AG08395 (cell line): Measurements from ENCODE around the gene SLC24A3.
"Not testable (repeated sequence)": the region's sequence is repeated elsewhere in the genome, so short reads cannot be mapped to it uniquely, and the experiment has no call there.

ENCODE experiments used
- DNase-seq: peaks from one replicate; pipeline ENCODE4 v3.0.0; 2012; ENCODE audit warnings: mixed read lengths, low spot score

Gene SLC24A3

GRCh38 chr20:19746396-19746795 lies 534.0 kb downstream of the SLC24A3 start:
- DNase-seq = no peak

- no peak for DNase-seq
Observed at GRCh38 chr20:19747903-19748302, 535.5 kb downstream of the SLC24A3 start.

GRCh38 chr20:19748681-19749080 lies 536.2 kb downstream of the SLC24A3 start:
- DNase-seq = no peak

- DNase-seq = no peak
Observed at GRCh38 chr20:19749618-19750071, 537.2 kb downstream of the SLC24A3 start.

GRCh38 chr20:19750101-19750606 lies 537.7 kb downstream of the SLC24A3 start:
- DNase-seq = no peak

GRCh38 chr20:19750907-19751636 lies 538.6 kb downstream of the SLC24A3 start:
- DNase-seq = no peak

DNA sequence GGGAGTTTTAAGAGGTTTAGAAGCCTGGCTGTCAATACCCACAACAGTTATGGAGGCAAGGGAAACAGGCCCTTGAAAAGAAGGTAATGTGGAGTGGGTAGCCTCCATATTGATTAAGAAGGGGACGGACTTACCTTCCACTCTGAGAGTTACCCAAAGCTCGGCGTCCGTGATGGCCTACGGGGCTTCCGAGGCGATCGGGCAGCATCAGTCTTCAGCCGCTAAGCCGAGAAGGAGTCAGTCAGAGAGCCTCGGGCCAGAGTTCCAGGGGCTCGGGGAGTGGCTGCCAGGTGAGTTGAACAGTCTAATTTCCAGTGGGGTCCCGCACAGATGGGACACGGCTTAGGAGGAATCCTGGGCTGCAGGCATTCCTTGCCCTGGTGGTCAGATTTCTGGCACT lies 541.8 kb downstream of the SLC24A3 start:
- DNase-seq = not testable (repeated sequence)

DNA sequence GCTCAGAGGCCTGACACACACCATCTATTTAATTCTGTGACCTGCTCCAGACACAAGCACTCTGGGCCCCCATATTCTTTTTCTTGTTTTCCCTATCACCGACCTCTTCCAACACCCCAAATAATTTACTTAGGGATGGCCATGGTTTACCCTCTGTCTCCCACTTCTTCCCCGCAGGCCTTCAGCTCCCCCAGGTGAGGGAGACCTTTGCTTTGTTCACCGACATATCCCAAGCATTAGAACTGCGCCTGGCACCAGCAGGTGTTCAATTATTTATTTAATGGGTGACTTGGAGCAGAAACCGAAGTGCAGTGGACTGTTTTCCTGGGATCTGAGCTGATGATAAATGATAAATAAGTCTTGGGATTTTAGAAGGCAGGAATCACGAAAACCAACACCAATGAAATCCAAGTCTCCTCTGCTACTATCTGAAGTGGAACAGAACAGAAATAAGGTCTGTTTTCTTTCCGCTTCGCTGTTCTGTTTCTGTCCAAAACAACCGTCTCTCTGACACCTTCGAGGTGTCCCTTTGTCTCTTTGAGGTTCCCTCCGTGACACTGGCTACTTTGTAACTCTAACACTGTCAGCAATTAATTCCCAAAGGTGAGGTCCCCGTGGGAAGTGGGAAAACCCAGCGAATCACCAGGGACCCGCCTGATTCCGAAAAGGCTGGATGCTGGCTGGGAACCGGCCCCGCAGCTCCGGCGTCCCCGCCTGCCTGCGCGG lies 544.5 kb downstream of the SLC24A3 start:
- no peak for DNase-seq

GRCh38 chr20:19757487-19758132 lies 545.2 kb downstream of the SLC24A3 start:
- peak; percentile 96 for DNase-seq

DNA sequence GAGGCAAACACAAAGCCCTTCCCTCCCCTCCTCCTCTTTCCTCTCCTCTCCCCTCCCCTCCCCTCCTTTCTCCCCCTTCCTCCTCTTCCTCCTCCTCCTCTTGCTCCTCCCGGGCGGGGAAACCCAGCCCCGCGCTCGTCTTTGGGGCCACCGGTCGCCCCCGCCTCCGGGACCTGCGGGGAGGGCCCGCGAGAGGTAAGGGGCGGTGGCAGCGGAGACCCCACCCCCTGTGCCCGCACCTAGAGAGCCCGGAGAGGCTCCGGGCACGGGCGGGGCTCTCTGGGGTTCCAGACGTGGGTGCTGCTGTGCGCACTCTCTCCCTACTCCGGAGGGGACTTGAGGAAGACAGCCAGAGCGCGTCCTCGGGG lies 545.7 kb downstream of the SLC24A3 start, which contains the start of gene RIN2:
Gene RIN2 (plus strand): TSS at position 126 of the 368 bp plus-strand sequence. CDS start 131,344 bp downstream, outside the sequence.
- DNase-seq = peak; percentile 57

DNA sequence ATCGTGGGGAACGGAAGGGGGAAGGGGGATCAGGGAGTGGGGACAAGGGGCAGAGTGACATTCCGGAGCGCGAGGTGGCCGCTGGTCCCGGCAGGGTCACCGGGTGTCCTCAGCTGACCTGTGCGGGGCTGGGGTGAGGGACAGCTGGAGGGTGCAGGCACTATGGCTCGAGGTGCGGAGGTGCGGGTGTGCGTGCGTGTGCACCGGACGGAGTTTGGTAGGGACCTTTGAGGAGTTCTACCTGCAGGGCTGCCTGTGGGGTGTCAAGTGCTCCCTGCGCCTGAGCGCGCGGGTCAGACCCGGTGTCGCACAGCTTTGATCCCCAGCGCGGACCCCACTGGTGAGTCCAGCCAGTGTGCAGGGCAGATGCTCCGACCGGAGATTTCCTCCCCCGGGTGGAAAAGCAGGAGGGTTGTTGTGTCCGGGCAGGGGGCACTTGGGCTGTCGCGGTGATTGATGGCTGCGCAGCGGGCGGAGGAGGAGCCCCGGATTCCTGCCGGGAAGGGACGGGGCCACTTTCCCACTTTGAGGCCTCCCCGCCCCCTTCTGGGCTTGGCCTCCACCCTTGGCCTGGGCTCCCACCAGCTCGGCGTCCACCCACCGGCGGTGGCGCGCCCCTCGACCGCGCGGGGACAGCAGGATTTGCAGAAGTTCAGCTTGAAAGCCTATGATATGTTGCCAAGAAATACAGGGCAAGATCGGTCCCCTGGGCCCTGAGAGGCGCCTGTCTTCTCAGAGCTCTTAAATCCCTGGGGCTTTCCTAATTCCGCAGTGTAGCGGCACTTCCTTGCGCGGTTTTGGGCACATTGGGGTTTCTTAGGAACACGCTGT lies 546.3 kb downstream of the SLC24A3 start:
- DNase-seq = peak; percentile 45

GRCh38 chr20:19760371-19760721 lies 547.9 kb downstream of the SLC24A3 start:
- no peak for DNase-seq

- DNase-seq = no peak
Observed at GRCh38 chr20:19761326-19761725, 548.9 kb downstream of the SLC24A3 start.

DNA sequence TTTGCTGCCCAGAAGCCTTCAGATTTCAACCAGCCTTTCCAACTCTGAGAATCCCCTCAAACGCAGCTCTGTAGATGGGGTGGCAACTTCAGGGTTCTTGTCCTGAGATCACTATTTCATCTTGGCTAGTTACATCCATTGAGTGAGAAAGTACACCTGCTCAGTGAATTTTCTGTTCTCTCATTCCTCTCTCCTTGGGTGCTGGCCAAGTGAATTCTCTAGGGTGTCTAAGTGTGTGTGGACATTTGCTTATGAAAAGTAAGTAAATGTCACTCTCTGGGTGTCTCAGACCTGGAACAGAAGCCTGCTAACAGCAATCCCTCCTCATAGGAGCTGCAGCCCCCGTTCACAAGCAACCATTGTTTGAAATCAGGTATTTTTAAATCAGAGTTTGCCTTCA lies 549.4 kb downstream of the SLC24A3 start:
- DNase-seq = no peak

DNA sequence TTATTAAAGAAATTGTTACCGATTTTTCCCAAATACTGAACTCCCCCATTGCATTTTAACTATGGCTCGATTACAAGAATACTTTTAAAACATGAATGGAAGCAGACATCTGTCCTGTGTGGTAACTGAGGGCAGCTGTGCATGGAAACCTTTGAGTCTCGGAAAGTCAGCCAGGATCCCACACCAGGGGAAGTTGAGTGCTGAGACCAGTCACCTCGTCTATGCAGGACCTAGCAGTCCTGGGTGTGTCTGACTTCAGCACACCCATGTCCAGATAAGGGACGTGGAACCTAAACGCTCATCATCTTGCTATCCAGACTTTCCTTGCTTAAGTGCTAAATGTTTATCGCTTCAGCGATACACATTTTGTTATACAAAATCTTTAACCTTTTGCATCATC lies 551.8 kb downstream of the SLC24A3 start:
- no peak for DNase-seq

GRCh38 chr20:19765266-19765665 lies 552.8 kb downstream of the SLC24A3 start:
- DNase-seq = no peak

DNA sequence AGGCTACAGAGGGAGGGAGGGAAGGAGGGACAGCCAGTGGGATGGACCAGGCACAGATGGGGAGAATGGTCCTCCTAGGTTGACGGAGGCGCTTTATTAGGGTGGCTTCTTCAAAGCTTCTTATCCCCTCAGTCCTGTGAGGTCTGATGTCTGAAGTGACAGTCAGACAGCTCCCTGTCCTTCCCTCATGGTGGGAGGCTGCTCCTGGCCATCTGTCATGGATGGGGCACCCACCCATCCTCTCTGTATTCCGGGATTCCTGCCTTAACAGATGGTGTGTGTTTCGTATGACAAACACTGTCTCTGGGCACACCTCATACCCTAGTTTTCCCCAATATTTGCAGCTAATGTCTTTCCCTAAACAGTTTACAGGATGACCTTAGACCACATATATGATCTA lies 553.5 kb downstream of the SLC24A3 start:
- DNase-seq = no peak

DNA sequence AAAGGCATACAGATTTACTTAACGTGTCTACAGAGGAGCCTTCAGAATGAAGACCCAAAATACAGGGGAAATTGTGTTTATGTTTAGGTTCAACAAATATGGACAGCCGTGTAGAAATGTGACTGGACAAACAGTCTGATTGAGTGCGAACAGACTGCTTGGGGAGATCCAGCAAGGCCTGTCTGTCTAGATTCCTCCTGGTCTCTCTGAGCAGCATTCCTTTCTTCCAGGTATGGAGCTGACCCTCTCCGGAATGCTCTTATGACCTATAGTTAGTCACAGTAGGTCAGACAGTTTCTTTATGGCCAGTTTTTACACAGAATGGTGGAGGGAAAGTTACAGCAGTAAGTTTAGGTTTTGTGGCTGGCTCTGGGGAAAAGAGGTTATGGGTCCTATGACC lies 554.6 kb downstream of the SLC24A3 start:
- no peak for DNase-seq

DNA sequence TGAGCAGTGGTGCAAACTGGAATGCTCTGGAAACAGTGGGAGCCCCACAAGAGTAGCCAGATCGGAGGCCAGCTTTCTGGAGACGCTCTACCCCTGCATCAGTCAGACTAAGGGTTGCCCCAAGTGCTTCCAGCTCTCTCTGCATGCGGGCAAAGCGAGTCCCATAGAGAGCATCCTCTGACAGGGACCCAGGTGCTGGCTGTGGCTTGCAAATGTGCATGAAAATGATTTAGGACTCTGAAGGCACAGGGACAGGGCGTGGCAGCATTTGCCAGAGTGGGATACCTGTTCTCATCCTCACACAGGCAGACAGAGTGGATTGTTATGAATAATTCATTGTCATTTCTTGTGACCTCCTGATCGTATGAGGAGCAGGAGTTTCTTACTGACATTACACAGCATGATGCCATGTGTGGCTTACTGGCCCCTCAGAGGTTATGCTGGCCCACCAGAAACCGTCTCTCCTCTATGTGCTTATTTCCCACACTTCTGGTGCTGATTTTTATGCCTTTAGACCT lies 555.9 kb downstream of the SLC24A3 start:
- DNase-seq = no peak

- no peak for DNase-seq
Observed at GRCh38 chr20:19769507-19769906, 557.1 kb downstream of the SLC24A3 start.

GRCh38 chr20:19770375-19770774 lies 557.9 kb downstream of the SLC24A3 start:
- no peak for DNase-seq

- DNase-seq = no peak
Observed at GRCh38 chr20:19771031-19771430, 558.6 kb downstream of the SLC24A3 start.
